NCI-H2171 (cell line): ENCODE results near the gene INPP5A.

ENCODE experiments used
- DNase-seq: peaks from one replicate; lab custom pipeline; 2025; lab: John Stamatoyannopoulos, UW

The INPP5A gene

GRCh38 chr10:132517951-132518521 is 19.6 kb upstream of the INPP5A start:
- no peak for DNase-seq

DNA sequence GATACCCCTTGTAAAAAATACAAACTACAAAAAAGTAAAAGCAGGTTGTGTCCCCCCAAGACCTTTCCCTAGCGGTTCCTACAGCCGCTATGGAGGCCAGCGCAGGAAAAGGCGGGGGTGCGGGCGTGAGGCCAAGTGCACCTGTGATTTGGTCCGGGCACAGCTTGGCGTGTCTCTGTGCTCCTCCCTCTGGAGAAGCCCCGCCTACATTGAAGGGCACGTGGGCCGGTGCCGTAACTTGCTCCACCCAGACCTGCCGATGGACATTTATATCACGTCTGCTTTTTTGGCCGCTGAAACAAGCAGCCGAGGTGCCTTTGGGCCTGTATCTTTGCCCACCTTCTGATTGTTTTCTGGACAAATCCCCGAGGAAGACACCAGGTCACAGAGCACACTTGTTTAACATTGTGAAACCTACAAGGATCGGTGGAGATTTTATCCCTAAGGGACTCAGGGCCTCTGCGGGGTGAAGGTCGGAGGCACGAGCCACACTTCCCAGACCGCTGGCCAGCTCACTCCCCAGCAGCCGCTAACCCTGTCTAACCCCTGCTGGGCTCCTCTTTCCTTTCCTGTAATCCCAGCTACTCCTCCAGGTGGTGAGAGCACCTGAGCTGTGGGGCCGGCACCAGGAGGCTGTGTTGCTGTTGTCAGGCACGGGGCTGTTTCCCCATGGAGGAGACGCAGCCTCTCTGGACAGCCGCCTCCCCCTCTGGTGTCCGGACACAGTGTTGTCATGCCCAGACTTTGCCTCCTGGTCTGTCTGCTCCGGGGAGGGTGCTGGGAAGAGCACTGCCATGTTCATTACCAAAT is 18.8 kb upstream of the INPP5A start:
- DNase-seq, result peak; percentile 48

GRCh38 chr10:132519382-132520176 is 18.0 kb upstream of the INPP5A start:
- DNase-seq, result no peak

- DNase-seq, result no peak
These were observed 17.3 kb upstream of the INPP5A start for GRCh38 chr10:132520177-132520811.

GRCh38 chr10:132521041-132521465 is 16.5 kb upstream of the INPP5A start:
- no peak for DNase-seq

DNA sequence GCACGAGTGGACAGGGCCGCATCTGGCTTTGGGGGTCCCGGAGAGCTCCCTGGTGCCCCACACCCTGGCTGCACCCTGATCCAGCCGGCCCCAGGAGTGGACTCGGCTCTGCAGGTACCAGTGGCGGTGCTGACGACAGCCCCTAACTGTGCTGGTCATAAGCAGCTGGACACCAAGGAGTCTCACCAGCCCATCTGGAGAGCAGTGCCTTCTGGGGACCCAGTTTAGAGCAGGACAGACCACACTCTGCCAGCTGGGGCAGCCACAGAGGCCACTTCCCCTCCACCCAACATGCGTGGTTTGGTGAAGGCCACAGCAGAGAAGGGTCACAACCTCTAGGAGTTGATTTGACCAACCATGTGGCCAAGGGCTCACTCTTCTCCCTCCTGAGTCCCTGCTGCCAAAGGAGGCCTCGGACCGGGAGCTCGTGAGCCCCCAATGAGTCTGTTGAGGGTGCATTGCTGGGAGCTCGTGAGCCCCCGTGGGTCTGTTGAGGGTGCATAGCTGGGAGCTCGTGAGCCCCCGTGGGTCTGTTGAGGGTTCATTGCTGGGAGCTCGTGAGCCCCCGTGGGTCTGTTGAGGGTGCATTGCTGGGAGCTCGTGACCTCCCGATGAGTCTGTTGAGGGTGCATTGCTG is 16.0 kb upstream of the INPP5A start:
- DNase-seq, result no peak

DNA sequence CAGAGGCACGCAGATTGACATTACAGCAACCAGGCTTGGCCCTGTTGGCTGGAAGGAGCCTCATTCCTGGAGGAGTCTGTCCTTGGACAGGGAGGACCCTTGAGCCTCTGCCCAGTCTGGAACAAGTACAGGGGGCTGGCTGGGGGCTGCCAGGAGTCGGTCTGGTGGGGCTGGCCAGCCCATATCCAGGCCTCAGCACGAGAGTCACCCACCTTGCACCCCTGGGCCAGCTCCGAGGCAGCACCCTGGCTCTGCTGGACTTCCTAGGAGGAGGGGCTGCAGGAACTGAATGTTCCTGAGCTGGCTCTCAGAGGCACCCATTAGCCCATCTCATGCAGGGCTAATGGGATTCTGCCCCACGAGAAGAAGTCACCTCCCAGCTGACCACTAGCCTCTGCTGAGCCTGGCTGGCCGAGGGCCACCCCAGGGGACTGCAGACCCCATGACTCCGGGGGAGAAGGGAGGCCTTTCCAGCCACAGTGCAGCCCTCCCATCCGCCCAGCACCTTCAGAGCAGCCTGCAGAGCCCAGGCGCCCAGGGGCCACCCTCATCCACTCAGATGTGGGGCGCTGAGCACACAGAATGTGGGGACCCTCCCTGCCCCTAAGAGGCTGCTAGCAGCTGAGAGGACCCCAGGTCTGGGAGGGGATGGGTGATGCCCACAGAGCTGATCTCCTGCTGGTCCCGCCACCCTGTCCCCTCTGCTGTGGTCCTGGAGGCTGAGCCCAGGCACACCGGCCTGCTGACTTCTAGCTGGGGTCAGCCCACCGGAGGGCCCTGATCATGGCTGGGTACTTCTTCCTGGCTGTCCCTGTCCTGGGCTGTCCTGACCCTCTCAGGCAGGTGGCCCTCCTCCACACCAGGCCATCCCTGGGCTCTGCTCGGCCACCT is 14.8 kb upstream of the INPP5A start:
- DNase-seq, result no peak

- no peak for DNase-seq
These were observed 13.8 kb upstream of the INPP5A start for GRCh38 chr10:132523561-132524442.

GRCh38 chr10:132524443-132525285 is 12.9 kb upstream of the INPP5A start:
- DNase-seq, result no peak

DNA sequence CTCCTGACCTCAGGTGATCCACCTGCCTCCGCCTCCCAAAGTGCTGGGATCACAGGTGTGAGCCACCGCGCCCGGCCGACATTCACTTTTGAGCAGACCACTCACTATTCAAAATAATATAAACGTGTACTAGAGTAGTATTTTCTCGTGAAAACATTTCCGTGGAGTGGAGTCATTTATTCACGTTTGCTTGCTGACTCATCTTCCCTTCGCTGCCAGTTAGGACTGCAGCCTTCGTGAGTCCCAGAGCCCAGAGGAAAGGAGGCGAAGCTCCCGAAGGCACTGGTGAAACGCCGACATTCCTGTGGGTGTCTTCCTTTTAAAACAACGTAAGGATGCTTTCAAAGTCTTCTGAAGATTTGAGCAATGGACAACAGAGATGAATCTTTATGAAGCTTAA is 10.9 kb upstream of the INPP5A start:
- DNase-seq, result no peak

GRCh38 chr10:132527339-132528063 is 10.1 kb upstream of the INPP5A start:
- DNase-seq, result no peak

DNA sequence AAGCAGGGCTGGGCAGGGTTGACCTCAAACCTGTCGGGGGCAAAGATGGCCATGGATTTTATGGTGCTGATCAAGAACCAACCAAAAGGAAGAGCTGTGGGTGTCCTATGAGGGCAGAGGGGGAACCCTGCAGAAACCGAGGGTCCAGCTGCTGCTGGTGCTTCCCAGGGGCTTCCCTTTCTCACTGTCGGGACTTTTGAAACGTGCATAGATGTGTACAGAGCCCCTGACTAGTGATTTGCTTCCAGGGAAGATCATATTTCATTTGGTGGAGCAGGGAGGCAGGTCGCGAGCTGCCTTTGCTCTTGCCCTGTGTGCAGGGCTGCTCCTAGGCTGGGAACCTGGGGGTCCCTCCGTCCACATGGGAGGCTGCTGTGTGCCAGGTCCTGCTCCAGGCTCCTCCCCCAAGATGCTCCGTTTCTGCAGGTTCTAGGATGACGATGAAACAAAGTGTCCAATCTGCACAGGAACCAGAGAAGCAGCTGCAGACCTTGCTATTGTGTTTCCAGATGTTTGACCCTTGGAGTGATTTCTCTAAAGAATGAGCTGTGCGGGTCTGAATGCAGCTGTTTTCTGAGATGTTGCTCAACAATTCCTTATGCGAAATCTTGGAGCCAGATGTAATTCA is 9.4 kb upstream of the INPP5A start:
- DNase-seq, result no peak

DNA sequence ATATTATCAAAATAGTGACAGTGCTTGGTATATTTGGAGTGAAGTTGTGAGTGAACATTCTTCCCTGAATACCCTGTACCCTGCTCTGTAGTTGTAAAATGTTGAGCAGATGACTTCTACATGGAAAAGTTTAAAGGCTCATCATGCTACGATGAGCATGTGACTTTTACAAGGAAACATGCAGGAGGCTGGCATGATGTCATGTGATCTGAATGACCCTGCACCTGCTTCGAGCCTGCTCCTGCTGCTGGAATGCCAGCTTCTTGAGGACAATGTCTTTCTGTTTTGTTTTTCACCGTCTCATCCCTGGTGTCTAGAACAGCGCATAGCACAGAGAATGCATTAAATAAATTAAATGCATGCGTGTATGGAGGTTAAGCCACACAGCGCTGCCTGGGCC is 5.4 kb upstream of the INPP5A start:
- no peak for DNase-seq

- DNase-seq, result no peak
These were observed 4.6 kb upstream of the INPP5A start for GRCh38 chr10:132532749-132533560.

DNA sequence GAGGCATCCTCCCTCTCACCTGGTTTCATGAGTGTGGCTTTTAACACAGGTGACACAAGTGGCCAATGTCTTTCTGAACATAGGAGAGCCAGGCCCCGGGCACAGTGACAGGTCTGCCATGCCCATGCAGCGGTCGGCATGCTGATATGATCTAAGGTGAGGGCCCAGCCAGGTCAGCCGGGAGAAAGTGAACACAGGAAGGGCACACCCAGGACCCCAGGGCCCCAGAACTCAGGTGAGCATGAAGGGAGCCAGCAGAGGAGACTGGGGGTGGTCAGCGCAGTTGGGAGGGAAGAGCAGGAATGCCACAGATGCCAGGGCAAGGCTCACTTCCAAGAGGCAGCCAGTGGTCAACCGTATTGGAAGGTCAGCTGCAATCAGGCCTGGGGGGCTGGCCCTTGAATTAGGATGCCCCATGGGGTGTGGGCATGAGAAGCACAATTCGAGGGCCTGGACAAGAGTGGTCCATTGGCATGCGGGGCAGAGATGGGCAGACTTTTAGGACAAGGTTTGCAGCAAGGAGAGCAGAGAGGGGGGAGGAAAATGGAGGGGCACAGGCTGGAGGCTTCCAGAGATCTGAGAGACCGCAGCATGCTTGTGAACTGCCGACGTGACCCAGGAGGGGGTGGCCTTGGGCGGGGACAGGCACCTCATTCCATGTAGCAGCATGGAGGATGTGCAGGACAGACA is 3.9 kb upstream of the INPP5A start:
- no peak for DNase-seq

DNA sequence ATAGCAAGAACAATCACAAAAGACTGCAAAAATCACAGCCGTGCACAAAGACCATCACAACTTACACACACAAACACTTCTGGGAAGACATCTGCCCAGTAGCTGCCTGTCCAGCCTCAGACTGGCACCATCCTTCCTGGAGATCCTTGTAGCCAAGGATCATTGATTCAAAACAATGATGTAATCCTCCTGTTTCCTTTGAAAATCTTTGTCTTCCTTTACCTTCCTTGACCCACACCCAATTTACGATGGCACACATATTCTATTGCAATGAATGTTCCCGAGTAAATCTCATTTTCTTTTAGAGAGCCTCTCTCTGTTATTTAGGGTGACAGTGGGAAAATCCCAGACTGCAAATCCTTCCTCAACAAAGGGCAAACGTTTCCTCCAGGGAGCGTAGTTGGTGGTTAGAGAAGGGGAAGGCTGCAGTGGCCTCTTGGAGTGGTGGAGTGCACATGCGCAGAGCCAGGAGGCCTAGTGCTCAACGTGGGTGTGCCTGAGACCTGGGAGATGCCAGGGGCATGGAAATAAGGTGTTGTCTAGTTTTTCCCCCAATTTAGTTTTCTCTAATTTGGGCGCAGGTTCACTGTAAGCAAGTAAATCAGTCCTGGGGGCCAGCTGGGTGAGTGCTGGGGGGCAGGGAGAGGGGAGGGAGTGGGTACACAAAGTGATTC is 3.1 kb upstream of the INPP5A start:
- no peak for DNase-seq
